Lower leg skin (tissue), 4 donors: Measurements from ENCODE around the gene BEST3. TPM values are rescaled to one million over a fixed set of nuclear protein-coding genes. Genes with fewer than 3 reads are reported as not detected.

Experiments
- DNase-seq, 2 donors: peaks; one replicate each; pipeline ENCODE4 v3.0.0-alpha.2; 2019; ENCODE audit warnings: low spot score in 2 of 2
- H3K4me3 ChIP-seq: fragments of 200-600 bp; sonication (generic); 2 replicates; pipeline ENCODE4 v1.5.1; 2017; ENCODE audit warnings: mild to moderate bottlenecking, low read depth; ENCODE audit not compliant: poor library complexity, severe bottlenecking
- POLR2A ChIP-seq, 2 donors: fragments of 450-650 bp; IDR thresholded peaks; one replicate each; pipeline ENCODE4 v1.6.1; 2016 to 2017; ENCODE audit warnings: antibody characterized with exemption in 2 of 2, mild to moderate bottlenecking in 1 of 2, moderate library complexity in 1 of 2
- WGBS, 2 donors: methylation state at CpG; one replicate each; pipeline ENCODE4 v1.1.5; 2018; 5-methylcytosine and 5-hydroxymethylcytosine counted together
- intact Hi-C: fragments of 100-400 bp; cut with DNase I; formaldehyde crosslinking; loops from one replicate; pipeline ENCODE4 v1.15.0; 2023; ENCODE audit warnings: low total_unique reads
- total RNA-seq, 4 donors: library from RNA; depleted of rRNA; stranded (reverse); fragments of >200 nt; gene quantifications; one replicate each; pipeline ENCODE4 v1.1.0, GENCODE V29; 2016
- TF ChIP-seq, protein P1 (sequence below), 3 donors: fragments of 450-650 bp; IDR thresholded peaks; one replicate each; pipeline ENCODE4 v1.5.1; 2016; ENCODE audit warnings: antibody characterized with exemption in 3 of 3, mild to moderate bottlenecking in 3 of 3, moderate library complexity in 2 of 3

The BEST3 gene
- total RNA-seq, 4 donors from 2014 or later, result 0.13 to 0.49 TPM; not detected in 2

DNA sequence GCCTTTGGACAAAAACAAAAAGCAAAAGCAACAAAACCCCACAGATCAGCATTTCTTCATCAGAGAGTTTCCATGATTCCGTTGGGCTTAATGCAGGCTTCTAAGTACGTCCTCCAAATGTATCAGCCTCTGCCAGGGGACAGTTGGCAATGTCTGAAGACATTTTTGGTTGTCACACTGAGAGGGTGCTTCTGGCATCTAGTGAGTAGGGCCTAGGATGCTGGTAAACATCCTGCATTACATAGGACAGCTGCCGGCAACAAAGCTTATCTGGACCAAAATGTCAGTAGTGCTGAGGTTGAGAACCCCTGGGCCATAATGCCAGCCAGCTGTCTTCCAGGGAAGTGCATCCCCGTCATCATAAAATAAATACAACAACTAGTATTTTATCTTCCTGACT lies 79.0 kb downstream of the BEST3 start:
- DNase-seq, result peak in 1 of 2 donors; percentile 31
- no peak overlapping the region for H3K4me3 ChIP-seq
- TF ChIP-seq, protein P1, sequence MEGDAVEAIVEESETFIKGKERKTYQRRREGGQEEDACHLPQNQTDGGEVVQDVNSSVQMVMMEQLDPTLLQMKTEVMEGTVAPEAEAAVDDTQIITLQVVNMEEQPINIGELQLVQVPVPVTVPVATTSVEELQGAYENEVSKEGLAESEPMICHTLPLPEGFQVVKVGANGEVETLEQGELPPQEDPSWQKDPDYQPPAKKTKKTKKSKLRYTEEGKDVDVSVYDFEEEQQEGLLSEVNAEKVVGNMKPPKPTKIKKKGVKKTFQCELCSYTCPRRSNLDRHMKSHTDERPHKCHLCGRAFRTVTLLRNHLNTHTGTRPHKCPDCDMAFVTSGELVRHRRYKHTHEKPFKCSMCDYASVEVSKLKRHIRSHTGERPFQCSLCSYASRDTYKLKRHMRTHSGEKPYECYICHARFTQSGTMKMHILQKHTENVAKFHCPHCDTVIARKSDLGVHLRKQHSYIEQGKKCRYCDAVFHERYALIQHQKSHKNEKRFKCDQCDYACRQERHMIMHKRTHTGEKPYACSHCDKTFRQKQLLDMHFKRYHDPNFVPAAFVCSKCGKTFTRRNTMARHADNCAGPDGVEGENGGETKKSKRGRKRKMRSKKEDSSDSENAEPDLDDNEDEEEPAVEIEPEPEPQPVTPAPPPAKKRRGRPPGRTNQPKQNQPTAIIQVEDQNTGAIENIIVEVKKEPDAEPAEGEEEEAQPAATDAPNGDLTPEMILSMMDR (IDR thresholded peaks at IDR 0.05), result no peak
- no peak for TF ChIP-seq POLR2A (IDR thresholded peaks at IDR 0.05)
- intact Hi-C loops, result no loop called here
- 81 to 90% methylated on average over 4 of the region's 4 CpGs for WGBS, 2 donors

DNA sequence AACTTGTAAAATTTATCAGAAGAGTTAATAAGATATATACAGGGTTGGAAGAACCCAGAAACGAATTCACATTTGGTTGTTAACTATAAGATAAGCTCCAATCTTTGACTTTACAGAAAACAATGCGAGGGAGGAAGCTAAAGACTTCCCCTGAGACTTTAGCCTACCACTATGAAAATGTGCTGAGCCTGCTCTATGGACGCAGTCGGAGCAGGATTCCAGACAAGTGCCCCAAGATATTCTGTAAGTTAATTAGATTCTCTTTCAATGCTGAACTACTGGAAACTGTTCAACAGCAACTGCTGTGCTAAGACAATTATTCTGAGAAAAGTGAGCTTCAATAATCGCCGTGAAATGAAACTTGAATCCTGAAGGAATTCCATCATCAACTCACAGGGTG lies 80.1 kb downstream of the BEST3 start:
- intact Hi-C loops, result no loop called here
- WGBS, 2 donors, result 37 to 53% methylated on average over 6 of the region's 6 CpGs

DNA sequence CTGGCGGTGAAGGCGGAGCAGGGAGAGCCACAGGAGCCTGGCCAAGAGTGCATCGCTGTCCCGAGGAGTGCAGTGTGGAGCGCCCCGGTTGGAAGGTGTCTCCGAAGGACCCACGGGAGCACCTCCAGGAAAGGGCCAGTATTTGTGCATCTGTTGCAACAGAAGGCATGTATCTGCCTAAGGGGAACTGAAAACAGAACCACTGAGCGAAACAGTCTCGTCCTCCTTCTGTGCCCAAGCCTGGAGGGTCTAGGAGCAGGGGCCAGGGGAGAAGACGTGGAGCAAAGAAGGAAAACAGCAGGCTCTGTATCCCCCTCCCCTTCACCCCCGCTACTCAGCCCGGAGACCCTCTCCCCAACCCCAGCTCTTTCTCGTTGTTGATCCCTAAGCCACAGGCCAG lies 83.1 kb downstream of the BEST3 start:
- no peak overlapping the region for H3K4me3 ChIP-seq
- intact Hi-C loops, result no loop called here
- TF ChIP-seq, protein P1 (IDR thresholded peaks at IDR 0.05), result no peak
- no peak for TF ChIP-seq POLR2A (IDR thresholded peaks at IDR 0.05)
- peak in 1 of 2 donors; percentile 53 for DNase-seq
- WGBS, 2 donors, result 79 to 80% methylated on average over 14 of the region's 14 CpGs

More for the DNA sequence above, 80.1 kb downstream of the BEST3 start:
- DNase-seq, result no peak
- no peak overlapping the region for H3K4me3 ChIP-seq
- no peak for TF ChIP-seq POLR2A (IDR thresholded peaks at IDR 0.05)
- TF ChIP-seq, protein P1 (IDR thresholded peaks at IDR 0.05), result no peak

DNA sequence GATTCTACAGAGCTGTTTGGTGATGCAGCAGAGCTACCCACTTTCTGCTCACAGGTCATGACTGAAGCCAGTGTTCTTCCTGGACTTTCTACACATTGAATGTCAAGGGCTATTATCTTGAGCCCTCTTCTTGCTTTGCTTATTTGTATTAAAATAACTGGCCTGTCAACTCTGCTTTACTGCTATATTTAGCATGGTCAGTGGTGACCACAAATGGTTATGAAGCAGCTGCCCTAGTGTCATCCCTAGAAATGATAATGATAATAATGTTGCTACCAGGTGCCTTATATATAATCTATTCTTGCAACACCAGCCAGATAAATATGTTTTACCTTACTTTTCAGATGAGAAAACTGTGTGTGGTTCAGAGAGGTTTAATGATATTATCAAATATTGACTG lies 85.8 kb downstream of the BEST3 start:
- intact Hi-C loops, result no loop called here
- H3K4me3 ChIP-seq, result no peak overlapping the region
- no peak for TF ChIP-seq POLR2A (IDR thresholded peaks at IDR 0.05)
- TF ChIP-seq, protein P1 (IDR thresholded peaks at IDR 0.05), result no peak
- no peak for DNase-seq

DNA sequence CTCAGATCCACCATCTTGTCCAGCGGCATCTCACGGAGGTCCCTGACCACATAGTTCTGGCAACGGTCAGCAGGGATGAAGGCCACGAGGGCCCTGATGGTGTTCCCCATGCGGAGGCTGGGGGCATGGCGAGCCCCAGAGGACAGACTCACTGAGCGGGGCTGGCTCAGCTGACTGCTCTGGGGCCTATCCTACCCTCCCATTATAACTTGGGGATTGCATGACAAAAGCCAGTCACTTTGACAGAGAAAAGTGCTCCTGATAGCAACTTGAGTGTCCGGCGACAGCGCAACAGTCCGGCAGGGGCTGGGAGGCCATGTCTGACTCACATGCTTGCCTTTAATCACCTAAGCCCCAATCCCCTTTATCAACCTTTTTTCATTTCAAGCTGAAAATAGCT lies 88.4 kb downstream of the BEST3 start, which contains the start of gene LRRC10:
Gene LRRC10 (minus strand): TSS at position 179 of the 400 bp plus-strand sequence. CDS start 69 bp downstream, at position 110.
- 93 to 98% methylated on average over 11 of the region's 11 CpGs for WGBS, 2 donors
- TF ChIP-seq, protein P1 (IDR thresholded peaks at IDR 0.05), result no peak
- no peak for TF ChIP-seq POLR2A (IDR thresholded peaks at IDR 0.05)
- intact Hi-C loops, result no loop called here
- no peak for DNase-seq
- H3K4me3 ChIP-seq, result no peak within 1 kb of the TSS

DNA sequence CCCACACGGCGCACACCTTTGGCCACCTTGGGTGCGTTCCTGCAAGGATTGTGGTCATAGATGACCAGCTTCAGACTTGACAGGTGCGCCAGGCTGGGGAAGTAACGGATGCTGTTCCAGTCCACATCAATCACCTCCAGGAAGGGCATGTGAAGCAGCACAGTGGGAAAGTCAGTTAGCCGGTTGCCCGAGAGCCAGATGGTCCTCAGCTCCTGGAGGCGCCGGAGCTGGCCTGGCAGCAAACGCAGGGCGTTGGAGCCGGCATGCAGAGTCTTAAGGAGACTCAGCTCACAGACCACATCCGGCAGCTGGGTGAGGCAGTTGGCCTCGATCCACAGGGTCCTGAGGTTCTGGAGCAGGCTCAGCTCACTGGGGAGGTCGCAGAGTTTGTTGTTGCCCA lies 89.0 kb downstream of the BEST3 start:
- 88 to 98% methylated on average over 14 to 15 of the region's 15 CpGs for WGBS, 2 donors
- intact Hi-C loops, result no loop called here
- no peak for DNase-seq
- no peak overlapping the region for H3K4me3 ChIP-seq
- no peak for TF ChIP-seq POLR2A (IDR thresholded peaks at IDR 0.05)
- TF ChIP-seq, protein P1 (IDR thresholded peaks at IDR 0.05), result no peak
